ENCODE results near the gene MCUR1.
"Not testable (repeated sequence)": the region's sequence is repeated elsewhere in the genome, so short reads cannot be mapped to it uniquely, and the experiment has no call there.

MCUR1 gene, protein sequence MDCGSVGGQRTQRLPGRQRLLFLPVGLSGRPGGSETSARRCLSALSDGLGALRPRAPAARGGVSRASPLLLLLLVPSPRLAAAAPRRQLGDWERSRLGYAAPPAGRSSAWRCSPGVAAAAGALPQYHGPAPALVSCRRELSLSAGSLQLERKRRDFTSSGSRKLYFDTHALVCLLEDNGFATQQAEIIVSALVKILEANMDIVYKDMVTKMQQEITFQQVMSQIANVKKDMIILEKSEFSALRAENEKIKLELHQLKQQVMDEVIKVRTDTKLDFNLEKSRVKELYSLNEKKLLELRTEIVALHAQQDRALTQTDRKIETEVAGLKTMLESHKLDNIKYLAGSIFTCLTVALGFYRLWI

DNA sequence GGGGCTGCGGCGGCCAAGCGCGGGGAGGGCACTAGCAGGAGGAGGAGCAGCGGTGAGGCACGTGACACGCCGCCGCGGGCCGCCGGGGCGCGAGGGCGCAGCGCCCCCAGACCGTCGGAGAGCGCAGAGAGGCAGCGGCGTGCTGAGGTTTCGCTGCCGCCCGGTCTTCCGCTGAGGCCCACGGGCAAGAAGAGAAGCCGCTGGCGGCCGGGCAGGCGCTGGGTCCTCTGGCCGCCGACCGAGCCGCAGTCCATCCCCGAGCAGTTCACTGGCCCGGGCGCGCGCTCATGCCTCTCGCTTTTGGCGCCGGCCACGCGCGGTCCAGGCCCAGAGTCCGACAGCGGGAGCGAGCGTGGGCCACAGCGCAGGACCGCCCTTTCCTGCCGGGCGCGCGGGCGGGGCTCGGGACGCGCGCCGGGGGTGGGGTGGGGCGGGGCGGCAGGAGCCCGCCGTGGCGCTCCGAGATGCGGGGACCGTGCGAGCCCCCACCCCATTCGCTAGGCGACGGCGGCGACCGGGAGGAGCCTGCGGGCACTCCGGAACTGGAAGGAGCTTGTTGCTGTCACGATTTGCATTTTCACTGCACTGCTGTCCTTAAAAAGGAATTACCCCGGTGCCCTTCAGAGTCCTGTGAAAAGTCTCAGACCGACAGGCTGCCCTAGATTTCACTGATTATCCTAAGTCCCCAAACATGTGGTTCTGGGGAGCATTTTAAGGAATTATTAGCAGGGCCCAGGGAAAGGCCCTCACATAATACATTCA is at the start of gene MCUR1:
Gene MCUR1 (minus strand): TSS at position 382 of the 762 bp plus-strand sequence. CDS start 128 bp downstream, at position 254.
- peak; percentile 75 for DNase-seq (ENCODE audit: low read depth)

DNA sequence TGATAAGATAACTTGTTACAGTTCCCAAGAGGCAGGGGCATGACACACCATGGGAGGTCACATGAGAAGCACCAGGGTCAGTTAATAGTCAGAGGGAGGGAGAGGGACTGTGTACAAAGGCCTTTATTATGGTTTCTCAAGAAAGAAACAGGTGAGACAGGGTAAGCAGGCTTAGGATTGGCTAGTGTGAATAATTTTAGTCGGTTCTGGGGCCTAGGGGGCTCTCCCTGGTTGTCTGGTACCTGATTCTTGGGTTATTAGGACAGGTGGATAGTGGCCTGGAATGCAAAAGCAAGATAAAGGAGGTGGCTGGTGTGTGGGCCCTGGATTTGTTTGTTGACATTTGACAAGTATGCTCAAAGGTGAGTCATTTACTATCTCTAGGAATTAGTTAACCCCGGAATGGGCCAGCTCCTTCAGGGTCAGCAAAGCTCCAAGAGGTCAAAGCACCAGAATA is 49.4 kb upstream of the MCUR1 start:
- no peak for DNase-seq (ENCODE audit: low read depth)

DNA sequence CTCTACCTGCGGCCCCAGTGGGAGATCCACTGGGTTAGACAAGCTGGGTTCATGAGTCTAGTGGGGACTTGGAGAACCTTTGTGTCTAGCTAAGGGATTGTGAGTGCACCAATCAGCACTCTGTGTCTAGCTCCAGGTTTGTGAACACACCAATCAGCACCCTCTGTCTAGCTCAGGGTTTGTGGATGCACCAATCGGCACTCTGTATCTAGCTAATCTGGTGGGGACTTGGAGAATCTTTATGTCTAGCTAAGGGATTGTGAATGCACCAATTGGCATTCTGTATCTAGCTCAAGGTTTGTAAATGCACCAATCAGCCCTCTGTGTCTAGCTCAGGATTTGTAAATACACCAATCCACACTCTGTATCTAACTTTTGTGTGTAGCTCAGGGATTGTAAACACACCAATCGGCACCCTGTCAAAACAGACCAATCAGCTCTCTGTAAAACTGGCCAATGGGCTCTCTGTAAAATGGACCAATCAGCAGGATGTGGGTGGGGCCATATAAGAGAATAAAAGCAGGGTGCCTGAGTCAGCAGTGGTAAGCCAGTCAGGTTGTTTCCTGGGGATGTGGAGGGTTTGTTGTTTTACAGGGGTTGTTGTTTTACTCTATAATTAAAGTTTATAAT is 46.3 kb upstream of the MCUR1 start:
- DNase-seq (ENCODE audit: low read depth) = not testable (repeated sequence)

DNA sequence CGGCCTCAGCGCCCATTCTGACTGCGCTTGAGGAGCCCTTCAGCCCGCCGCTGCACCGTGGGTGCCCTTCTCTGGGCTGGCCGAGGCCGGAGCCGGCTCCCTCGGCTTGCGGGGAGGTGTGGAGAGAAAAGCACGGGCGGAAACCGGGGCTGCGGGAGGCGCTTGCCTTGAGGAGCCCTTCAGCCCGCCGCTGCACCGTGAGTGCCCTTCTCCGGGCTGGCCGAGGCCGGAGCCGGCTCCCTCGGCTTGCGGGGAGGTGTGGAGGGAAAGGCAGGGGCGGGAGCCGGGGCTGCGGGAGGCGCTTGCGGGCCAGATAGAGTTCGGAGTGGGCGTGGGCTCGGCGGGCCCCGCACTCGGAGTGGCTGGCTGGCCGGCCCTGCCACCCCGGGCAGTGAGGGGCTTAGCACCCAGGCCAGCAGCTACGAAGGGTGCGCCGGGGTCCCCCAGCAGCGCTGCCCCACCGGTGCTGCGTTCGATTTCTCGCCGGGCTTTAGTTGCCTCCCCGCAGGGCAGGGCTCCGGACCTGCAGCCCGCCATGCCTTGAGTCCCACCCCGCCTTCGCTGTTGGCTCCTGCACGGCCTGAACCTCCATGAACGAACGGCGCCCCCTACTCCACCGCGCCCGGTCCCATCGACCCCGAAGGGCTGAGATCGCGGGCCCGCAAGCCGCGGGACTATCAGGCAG is 45.7 kb upstream of the MCUR1 start:
- DNase-seq (ENCODE audit: low read depth) = no peak

DNA sequence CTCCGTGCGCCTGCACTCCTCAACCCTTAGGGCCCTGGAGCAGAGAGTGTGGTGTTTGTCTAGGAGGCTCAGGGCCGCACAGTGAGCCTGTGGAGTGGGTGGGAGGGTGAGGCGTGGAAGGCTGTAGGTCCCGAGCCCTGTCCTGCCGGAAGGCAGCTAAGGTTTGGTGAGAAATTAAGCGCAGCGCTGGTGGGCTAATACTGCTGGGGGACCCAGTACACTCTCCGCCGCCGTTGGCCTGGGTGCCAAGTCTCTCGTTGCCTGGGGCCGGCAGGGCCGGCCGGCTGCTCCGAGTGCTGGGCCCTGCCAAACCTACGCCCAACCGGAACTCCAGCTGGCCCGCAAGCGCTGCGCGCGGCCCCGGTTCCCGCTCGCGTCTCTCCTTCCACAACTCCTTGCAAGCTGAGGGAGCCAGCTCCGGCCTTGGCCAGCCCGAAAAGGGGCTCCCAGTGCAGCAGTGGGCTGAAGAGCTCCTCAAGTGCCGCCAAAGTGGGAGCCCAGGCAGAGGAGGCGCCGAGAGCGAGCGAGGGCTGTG is 40.4 kb upstream of the MCUR1 start:
- DNase-seq (ENCODE audit: low read depth) = no peak

DNA sequence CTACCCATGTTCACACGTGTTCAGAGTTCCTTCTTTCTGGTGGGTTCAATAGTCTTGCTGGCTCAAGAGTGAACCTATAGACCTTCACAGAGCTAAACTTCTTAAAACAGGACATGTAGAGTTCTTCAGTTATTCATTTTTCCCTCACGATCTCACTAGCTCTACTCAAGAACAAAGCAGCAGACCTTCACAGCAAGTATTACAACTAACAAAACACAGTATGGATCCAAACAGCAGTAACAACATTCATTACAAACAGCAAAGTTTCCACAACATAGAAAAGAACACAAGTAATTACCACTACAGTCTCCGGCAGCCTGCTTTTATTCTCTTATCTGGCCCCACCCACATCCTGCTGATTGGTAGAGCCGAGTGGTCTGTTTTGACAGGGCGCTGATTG is 39.5 kb upstream of the MCUR1 start:
- DNase-seq (ENCODE audit: low read depth) = no peak

DNA sequence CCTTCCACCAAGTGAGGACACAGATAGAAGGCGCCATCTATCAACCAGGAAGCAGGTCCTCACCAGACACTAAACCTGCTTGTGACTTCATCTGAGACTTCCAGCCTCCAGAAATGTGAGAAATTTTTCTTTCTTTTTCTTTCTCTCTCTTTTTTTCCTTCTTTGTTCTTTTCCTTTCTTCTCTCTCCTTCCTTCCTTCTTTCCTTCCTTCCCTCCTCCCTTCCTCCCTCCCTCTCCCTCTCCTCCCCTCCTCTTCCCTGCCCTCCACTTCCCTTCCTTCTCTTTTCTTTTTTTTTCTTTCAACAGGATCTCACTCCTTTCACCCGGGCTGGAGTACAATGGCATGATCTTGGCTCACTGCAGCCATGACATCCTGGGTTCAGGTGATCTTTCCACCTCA is 37.4 kb upstream of the MCUR1 start:
- DNase-seq (ENCODE audit: low read depth) = no peak

DNA sequence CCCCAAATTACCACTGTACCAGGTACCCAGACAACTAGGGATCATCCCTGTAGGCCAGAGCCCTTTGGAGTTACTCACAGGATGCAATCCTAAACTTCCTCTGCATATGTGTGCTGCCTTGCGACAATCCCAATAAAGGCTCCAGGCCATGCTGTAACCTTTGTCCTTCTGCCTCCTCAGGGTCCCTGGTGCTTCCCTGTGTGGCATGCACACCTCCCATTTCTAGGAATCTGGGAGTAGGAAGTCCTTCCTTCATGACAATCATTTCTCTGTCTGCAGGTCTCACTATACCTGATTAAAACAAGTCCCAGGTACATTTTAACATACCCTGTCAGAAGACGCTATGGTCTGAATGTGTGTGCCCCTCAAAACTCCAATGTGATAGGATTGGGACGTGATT is 37.0 kb upstream of the MCUR1 start:
- DNase-seq (ENCODE audit: low read depth) = no peak

DNA sequence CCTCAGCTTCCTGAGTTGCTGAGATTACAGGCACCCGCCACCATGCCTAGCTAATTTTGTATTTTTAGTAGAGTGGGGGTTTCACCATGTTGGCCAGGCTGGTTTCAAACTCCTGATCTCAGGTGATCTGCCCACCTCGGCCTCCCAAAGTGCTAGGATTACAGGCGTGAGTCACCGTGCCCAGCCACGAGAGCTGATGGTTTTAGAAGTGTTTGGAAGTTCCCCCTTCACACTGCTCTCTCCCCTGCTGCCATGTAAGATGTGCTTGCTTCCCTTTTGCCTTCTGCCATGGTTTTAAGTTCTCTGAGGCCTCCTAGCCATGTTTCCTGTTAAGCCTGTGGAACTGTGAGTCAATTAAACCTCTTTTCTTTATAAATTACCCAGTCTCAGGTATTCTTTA is 36.3 kb upstream of the MCUR1 start:
- not testable (repeated sequence) for DNase-seq (ENCODE audit: low read depth)

DNA sequence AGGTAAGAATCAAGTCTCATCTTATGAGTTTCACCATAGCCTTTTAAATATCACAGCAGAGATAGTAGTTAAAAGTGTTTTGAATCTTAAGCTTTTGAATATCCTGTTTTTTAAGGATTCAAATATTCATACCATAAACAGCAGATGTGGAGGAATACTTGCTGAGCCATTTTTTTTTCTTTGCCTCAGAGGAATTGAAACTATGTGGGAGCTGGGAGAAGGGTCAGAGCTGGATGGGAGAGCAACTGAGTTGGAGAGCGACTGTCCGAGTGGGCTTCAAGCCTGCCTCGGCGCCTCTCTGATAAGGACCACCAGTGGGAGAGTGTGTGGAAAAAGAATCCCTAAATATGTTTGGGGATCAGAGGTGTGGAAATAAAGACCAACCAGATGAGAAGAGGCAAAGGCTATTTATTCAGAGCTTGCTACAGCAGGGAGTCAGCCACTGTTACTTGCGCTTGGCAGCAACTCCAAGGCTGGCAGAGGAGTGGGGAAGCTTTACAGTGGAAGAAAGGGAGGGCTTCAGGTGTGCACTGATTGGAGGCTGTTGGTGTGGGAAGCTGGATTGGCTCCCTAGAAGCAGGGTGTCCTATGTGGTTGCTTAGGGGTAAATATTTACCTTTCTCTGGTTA is 34.3 kb upstream of the MCUR1 start:
- no peak for DNase-seq (ENCODE audit: low read depth)

DNA sequence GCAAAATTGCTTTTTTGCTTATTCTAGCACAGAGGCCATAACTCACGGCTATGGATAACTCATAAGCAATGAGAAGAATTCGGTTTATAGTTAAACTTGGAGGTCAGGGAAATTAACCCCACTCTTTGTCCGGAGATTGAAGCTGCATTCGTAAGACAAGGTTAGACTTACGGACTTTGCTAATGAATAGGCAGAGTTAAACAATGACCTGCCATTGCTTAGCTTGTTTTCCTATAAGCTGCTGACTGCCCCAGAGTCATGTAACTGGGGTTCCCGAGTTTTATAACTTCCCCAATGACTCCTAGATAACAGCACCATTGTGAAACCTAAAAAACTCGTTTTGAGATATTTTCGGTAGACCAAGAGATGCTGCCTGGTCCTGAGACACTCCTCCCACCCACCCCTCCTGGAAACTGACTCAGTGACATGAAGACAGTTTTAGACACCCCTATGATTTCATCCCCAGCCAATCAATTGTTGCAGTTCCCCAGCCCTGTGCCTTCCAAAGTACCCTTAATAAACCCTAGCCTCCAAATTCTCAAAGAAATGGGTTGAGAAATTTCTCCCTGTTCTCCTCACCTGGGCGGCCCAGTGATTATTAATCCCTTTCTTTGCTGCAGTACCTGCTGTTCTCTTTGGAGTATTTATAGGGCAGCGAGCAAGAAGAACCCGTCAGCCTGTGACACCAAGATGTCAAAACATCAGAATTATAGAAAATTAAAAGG is 33.1 kb upstream of the MCUR1 start:
- no peak for DNase-seq (ENCODE audit: low read depth)

DNA sequence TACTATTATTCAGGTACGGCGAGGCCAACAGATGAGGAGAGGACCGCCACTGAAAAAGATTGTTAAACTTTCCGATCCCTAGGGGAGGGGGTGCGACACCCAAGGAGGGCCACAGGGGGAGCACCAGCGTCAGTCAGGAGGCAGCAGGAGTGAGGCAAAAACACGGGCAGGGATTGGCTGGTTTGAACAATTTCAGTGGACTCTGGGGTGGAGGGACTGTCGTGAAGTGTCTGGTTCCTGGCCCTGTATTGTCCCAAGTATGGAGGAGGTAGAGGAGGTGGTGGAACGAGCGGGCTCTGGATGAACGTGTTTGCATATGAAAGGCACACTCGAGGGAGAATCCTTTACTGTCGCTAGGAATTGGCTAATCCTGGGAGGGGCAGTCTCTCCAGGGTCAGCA is 32.5 kb upstream of the MCUR1 start:
- DNase-seq (ENCODE audit: low read depth) = no peak

DNA sequence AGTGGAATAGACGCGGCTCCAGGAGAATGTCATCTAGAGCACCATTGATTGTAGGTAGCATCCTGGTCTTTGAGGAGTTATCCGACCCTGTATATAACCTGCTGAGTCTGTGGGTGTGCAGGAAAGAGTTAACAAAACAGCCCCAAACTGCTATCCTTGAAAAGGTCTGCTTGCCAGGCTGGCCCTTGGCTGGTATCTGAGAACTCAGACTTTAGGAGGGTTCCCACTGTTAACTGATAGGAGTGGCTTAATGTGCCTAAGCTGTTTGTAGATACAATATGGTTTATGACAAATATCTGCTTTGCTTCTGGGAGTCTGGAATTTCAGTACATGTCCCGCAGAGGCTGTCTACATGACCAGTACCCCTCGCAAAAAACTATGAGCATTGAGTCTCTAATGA is 27.6 kb upstream of the MCUR1 start:
- DNase-seq (ENCODE audit: low read depth) = no peak

DNA sequence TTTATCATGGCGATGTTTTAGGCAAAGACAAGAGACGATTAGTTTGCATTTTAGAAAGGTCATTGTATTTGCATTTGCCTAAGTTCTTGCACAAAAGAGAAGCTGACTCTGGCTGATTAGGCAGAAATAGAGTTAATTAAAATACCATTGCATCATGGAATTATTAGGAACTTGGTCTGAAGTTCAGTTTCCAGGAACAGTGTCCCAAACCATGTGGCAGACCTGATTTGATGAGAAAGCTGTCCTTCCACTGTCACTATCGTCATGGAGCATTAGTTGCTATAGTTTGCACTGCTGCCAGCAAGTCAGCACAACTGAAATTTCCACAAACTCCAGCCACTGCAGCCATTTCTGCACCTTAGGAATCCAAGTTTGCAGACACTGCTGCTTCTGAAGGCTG is 24.3 kb upstream of the MCUR1 start:
- DNase-seq (ENCODE audit: low read depth) = no peak

DNA sequence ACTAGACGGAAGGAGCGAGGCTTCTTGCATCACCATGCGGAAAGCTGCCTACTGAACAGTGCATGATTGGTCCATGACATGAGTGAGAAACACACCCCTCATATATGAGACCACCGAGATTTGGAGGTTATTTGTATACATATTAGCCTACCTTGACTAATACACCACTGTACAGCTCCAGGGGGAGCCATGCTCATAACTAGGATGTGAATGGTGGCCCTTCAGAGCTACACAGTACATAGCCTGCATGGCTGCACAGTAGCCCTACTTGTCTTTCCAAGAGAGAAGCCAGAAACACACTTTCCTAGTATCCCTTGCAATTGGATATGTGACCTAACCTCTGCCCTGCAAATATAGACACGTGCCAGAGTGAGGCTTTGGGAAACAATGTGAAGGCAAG is 21.8 kb upstream of the MCUR1 start:
- DNase-seq (ENCODE audit: low read depth) = no peak

DNA sequence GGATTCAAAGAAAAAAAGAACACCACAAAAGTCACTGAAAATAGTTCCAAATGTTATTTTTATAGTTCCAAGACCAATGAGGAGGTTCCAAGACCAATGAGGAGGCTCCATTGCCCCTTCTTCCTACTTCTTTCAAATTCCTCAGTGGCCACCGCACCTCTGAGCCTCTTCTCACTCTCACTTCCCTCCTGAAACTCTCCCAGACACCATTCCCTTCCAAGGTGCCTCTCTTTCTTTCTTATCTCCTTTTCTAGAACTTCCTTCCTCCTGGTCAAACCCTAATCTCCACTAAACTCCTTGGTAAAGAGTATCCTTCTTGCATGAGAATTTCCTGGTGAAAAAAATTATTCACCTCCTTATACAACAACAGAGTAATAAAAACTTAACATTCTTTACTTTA is 20.4 kb upstream of the MCUR1 start:
- DNase-seq (ENCODE audit: low read depth) = no peak

DNA sequence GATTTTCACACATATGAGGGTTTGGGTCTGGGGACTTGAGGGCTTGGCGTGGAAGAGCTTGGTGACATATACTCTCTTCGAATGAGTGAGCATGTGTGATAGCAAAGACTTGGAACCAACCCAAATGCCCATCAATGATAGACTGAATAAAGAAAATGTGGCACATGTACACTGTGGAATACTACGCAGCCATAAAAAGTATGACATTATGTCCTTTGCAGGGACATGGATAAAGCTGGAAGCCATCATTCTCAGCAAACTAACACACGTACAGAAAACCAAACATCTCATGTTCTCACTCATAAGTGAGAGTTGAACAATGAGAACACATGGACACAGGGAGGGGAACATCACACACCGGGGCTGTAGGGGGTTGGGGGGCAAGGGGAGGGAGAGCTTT is 19.7 kb upstream of the MCUR1 start:
- not testable (repeated sequence) for DNase-seq (ENCODE audit: low read depth)

DNA sequence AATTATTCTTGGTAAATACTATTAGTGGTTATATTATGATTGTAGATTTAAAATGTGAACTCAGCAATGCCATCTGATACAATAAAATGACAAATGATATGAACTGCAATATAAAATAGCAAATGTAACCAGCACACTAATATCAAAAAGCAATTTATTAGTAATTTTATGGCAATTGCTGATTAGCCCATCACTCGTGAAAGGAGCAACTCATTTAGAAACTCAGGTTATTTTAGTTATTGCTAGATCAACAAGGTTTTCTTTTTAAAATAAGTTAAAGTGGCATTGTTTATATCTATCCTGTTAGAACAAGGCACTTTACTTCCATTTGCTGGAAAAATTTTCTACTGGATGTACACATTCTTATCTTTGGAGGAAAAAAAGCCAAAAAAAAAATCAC is 18.4 kb upstream of the MCUR1 start:
- DNase-seq (ENCODE audit: low read depth) = no peak

DNA sequence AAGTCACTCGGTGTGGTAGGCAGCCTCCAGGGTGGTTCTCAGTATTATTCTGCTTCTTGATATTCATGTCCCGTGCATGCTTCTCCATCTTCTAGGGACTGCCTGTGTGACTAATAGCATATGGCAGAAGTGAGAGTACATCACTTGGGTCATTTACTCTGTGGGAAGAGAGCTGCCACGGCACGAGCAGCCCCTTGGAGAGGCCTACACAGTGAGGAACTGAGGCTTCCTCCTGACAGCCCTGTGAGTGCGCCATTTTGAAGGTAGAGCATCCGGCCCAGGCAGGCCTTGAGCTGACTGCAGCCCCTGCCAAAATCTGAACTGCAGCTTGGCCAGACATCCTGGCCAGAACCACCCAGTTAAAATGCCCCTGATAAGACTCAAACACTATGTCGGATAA is 17.3 kb upstream of the MCUR1 start:
- DNase-seq (ENCODE audit: low read depth) = no peak

DNA sequence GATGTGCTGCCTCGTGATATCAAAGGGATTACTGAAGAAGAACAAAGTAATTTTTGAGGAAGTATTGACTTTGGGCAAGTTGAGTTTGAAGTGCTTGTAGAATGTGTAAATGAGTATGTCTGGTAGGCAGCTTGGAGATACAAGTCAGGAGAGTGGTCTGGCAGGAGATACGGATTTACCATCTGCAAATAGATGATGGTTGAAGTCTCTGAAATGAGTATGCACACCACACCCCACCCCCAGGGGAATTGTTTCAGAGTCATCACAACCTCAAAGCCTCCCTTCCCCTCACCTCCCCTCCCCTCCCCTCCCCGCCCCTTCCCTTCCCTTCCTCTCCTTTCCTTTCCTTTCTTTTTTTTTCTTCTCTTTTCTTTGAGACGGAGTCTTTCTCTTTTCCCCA is 16.4 kb upstream of the MCUR1 start:
- DNase-seq (ENCODE audit: low read depth) = no peak

DNA sequence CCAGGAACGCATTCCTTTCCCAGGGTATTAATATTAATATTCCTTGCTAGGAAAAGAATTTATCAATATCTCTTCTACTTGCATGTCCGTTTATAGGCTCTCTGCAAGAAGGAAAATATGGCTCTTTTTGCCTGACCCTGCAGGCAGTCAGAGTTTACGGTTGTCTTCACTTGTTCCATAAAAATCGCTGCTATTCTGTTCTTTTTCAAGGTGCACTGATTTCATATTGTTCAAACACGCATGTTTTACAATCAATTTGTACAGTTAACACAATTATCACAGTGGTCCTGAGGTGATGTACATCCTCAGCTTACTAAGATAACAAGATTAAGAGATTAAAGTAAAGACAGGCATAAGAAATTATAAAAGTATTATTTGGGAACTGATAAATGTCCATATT is 15.1 kb upstream of the MCUR1 start:
- not testable (repeated sequence) for DNase-seq (ENCODE audit: low read depth)
